ENCODE data around the gene ZNF324. TPM values are rescaled to one million over a fixed set of nuclear protein-coding genes. Genes with fewer than 3 reads are reported as not detected.
A peak's percentile ranks its signal among the peaks of the same experiment; 100 is the strongest.

The ZNF324 gene
- total RNA-seq, 1 donor from 2014 or later, result 13.1 TPM

- H3K36me3 Mint-ChIP-seq (ENCODE audit: low read depth), result peaks cover 31% of the 10 kb centered on the region
- ChIA-PET POLR2A (interaction anchor here (1.1 to 4.4 kb wide), 13 partner anchors 19 to 516 kb away, joined by 3 to 82 read pairs (median 16); partner anchors contain the start of genes CHMP2A, MZF1, TRIM28 and ZNF132), CTCF (interaction anchor here (1.1 to 1.9 kb wide), 4 partner anchors 56 to 156 kb away, joined by 3 to 19 read pairs (median 3); partner anchors contain the start of gene ZNF497)
- no peak for TF ChIP-seq CTCF (IDR thresholded peaks at IDR 0.05)
- peak overlapping the region; percentile 97 for H3K27ac Mint-ChIP-seq
- intact Hi-C loops (cut with micrococcal nuclease), result loop anchor here (1.0 to 5.0 kb wide), 13 partner anchors 20 to 1112 kb away; partner anchors contain the start of genes CHMP2A, TRIM28, ZNF132 and ZNF446
- peak overlapping the region; percentile 95 for H3K4me3 Mint-ChIP-seq
- peaks cover 44% of the 10 kb centered on the region for H3K4me1 Mint-ChIP-seq
- no peaks in the 10 kb centered on the region for H3K27me3 Mint-ChIP-seq
- peak; percentile 28 for DNase-seq
- ATAC-seq (ENCODE audit: low read depth), result no peak
- H3K9me3 Mint-ChIP-seq, result no peaks in the 10 kb centered on the region
These were observed 52.1 kb downstream of the ZNF324 start for GRCh38 chr19:58519087-58519354.

GRCh38 chr19:58519355-58520256 lies 52.7 kb downstream of the ZNF324 start, which contains the start of gene ZBTB45:
TSS of gene ZBTB45 (minus strand) at chr19:58519810. CDS start at chr19:58517673, 2,137 bp downstream.
- ChIA-PET POLR2A (interaction anchor here (0.5 to 4.4 kb wide), 41 partner anchors 13 to 810 kb away, joined by 3 to 82 read pairs (median 7); partner anchors contain the start of genes CHMP2A, ERVK3-1, MZF1 and RPS5), CTCF (interaction anchor here (0.6 to 2.7 kb wide), 24 partner anchors 8 to 367 kb away, joined by 3 to 62 read pairs (median 5); partner anchors contain the start of genes CHMP2A, MZF1, SLC27A5 and TRIM28)
- ATAC-seq (ENCODE audit: low read depth), result peak; percentile 83
- H3K4me1 Mint-ChIP-seq, result peaks cover 39% of the 10 kb centered on the region
- intact Hi-C loops (cut with micrococcal nuclease), result loop anchor here (1.0 to 5.0 kb wide), 14 partner anchors 20 to 1112 kb away; partner anchors contain the start of genes CHMP2A, TRIM28, ZNF132 and ZNF446
- peak; percentile 88 for DNase-seq
- H3K36me3 Mint-ChIP-seq (ENCODE audit: low read depth), result peaks cover 31% of the 10 kb centered on the region
- no peak for TF ChIP-seq CTCF (IDR thresholded peaks at IDR 0.05)
- no peaks in the 10 kb centered on the region for H3K27me3 Mint-ChIP-seq
- peak within 1 kb of the TSS; percentile 95 for H3K4me3 Mint-ChIP-seq
- H3K9me3 Mint-ChIP-seq, result no peaks in the 10 kb centered on the region
- H3K27ac Mint-ChIP-seq, result peak within 1 kb of the TSS; percentile 97

GRCh38 chr19:58520257-58520599 lies 53.3 kb downstream of the ZNF324 start:
- Mint-ChIP-seq H3K9me3 (no peaks in the 10 kb centered on the region), H3K36me3 (ENCODE audit: low read depth) (peaks cover 31% of the 10 kb centered on the region), H3K4me3 (peak overlapping the region; percentile 95), H3K4me1 (peaks cover 36% of the 10 kb centered on the region), H3K27me3 (no peaks in the 10 kb centered on the region), H3K27ac (peak overlapping the region; percentile 97)
- DNase-seq (no peak), ATAC-seq (ENCODE audit: low read depth) (no peak)
- intact Hi-C loops (cut with micrococcal nuclease), result loop anchor here (1.0 kb wide), 1 partner anchor 61 kb away; no protein-coding TSS in a partner anchor
- CTCF ChIA-PET, result interaction anchor here (0.6 to 2.7 kb wide), 24 partner anchors 9 to 368 kb away, joined by 3 to 62 read pairs (median 5); partner anchors contain the start of genes CHMP2A, MZF1, SLC27A5 and TRIM28
- TF ChIP-seq CTCF (IDR thresholded peaks at IDR 0.05), result no peak
- POLR2A ChIA-PET, result interaction anchor here (0.5 to 4.4 kb wide), 39 partner anchors 12 to 811 kb away, joined by 3 to 82 read pairs (median 7); partner anchors contain the start of genes CHMP2A, ERVK3-1, MZF1 and RPS5

GRCh38 chr19:58521651-58522050 lies 54.8 kb downstream of the ZNF324 start:
- TF ChIP-seq CTCF (IDR thresholded peaks at IDR 0.05), result no peak
- no peak for DNase-seq
- no peak overlapping the region for H3K27ac Mint-ChIP-seq

More at GRCh38 chr19:58521651-58522050, 54.8 kb downstream of the ZNF324 start:
- Mint-ChIP-seq H3K27me3 (no peaks in the 10 kb centered on the region), H3K36me3 (ENCODE audit: low read depth) (peaks cover 20% of the 10 kb centered on the region), H3K4me1 (peaks cover 29% of the 10 kb centered on the region), H3K9me3 (no peaks in the 10 kb centered on the region), H3K4me3 (peak overlapping the region; percentile 29)
- no peak for ATAC-seq (ENCODE audit: low read depth)
- ChIA-PET CTCF (interaction anchor here (2.3 to 2.7 kb wide), 3 partner anchors 22 to 82 kb away, joined by 4 to 62 read pairs (median 17); partner anchors contain the start of genes TRIM28 and ZNF132), POLR2A (interaction anchor here (0.6 to 4.4 kb wide), 11 partner anchors 11 to 339 kb away, joined by 3 to 82 read pairs (median 13); partner anchors contain the start of genes CHMP2A, TRIM28 and ZNF274)
- intact Hi-C loops (cut with micrococcal nuclease), result no loop called here

Measured in activated B cell treated with CpG ODN at 0.5 μM for 24 hours (primary cell).